ENCODE data around the gene ERI3.

DNA sequence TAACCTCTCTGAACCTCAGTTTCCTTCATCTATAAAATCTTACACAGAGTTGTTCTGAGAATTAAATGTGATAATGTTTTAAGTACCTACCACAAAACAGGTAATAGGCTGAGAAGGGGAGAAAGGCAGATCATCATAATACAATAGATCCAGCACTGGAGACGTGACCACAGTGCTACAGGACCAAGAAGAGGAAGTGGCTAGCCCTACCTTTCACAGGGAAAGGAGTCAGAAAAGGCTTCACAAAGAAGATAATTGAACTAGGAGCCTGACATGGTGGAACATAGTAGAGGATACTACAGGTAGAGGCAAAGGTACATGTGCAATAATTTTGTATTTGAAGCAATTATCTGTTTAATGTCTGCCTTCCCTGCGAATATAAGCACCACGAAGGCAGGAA is 45.1 kb downstream of the ERI3 start:
- TF ChIP-seq FOS (IDR thresholded peaks at IDR 0.05; ENCODE audit: borderline replicate concordance, insufficient read depth, low read length) (no peak), EZH2 (IDR thresholded peaks at IDR 0.05; ENCODE audit: borderline replicate concordance, low read depth, low read length, severe bottlenecking) (no peak), POLR2AphosphoS5 (IDR thresholded peaks at IDR 0.05; ENCODE audit: insufficient read depth, low read depth, low read length) (no peak), POLR2A (IDR thresholded peaks at IDR 0.05; ENCODE audit: low read depth, low read length) (no peak), MYC (IDR thresholded peaks at IDR 0.05; ENCODE audit: low read depth, low read length) (no peak)
- TF ChIP-seq, protein P1, sequence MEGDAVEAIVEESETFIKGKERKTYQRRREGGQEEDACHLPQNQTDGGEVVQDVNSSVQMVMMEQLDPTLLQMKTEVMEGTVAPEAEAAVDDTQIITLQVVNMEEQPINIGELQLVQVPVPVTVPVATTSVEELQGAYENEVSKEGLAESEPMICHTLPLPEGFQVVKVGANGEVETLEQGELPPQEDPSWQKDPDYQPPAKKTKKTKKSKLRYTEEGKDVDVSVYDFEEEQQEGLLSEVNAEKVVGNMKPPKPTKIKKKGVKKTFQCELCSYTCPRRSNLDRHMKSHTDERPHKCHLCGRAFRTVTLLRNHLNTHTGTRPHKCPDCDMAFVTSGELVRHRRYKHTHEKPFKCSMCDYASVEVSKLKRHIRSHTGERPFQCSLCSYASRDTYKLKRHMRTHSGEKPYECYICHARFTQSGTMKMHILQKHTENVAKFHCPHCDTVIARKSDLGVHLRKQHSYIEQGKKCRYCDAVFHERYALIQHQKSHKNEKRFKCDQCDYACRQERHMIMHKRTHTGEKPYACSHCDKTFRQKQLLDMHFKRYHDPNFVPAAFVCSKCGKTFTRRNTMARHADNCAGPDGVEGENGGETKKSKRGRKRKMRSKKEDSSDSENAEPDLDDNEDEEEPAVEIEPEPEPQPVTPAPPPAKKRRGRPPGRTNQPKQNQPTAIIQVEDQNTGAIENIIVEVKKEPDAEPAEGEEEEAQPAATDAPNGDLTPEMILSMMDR (IDR thresholded peaks at IDR 0.05; ENCODE audit: extremely low read depth in 1 of 2, insufficient read depth in 1 of 2, low read depth in 1 of 2, low read length in 2 of 2), result no peak
- TF ChIP-seq, protein P2, sequence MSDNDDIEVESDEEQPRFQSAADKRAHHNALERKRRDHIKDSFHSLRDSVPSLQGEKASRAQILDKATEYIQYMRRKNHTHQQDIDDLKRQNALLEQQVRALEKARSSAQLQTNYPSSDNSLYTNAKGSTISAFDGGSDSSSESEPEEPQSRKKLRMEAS (IDR thresholded peaks at IDR 0.05; ENCODE audit: insufficient read depth, insufficient read length), result no peak

Data from endothelial cell of umbilical vein (primary cell).